ENCODE measurements around the gene SYF2. TPM values are rescaled to one million over a fixed set of nuclear protein-coding genes. Genes with fewer than 3 reads are reported as not detected.

The SYF2 gene
- total and polyA plus RNA-seq, 4 donors: 29.7 to 99.4 (median 67.5) TPM

- Histone ChIP-seq H3K27me3 (ENCODE audit: control insufficient read depth in 3 of 3, insufficient read depth in 3 of 3, low read length in 2 of 3) (no peaks in the 10 kb centered on the region), H3K4me1 (ENCODE audit: control insufficient read depth in 5 of 5, insufficient read depth in 5 of 5, low read length in 5 of 5) (peaks cover 0 to 15% (median 0%) of the 10 kb centered on the region in 5 donors), H3K9ac (ENCODE audit: insufficient read depth in 1 of 2, low read length in 2 of 2) (no peak overlapping the region), H3K36me3 (ENCODE audit: control insufficient read depth in 4 of 4, insufficient read depth in 4 of 4, low read length in 4 of 4) (no peaks in the 10 kb centered on the region), H3K9me3 (ENCODE audit: control insufficient read depth in 4 of 4, insufficient read depth in 3 of 4, low read length in 3 of 4) (no peaks in the 10 kb centered on the region), H3K4me3 (no peak overlapping the region), H3K27ac (ENCODE audit: low read depth in 1 of 2, low read length in 1 of 2) (no peak overlapping the region)
- 76 to 78% methylated on average over 14 of the region's 14 CpGs for WGBS, 2 donors
- TF ChIP-seq CTCF (IDR thresholded peaks at IDR 0.05; ENCODE audit: control extremely low read depth, extremely low read depth): no peak
- DNase-seq (peak in 1 of 3 donors; percentile 54), ATAC-seq (ENCODE audit: insufficient read depth, low FRiP score) (no peak)
These were observed 45.9 kb downstream of the SYF2 start for GRCh38 chr1:25186161-25187007.

GRCh38 chr1:25185409-25186160, 46.7 kb downstream of the SYF2 start:
- Histone ChIP-seq H3K4me3 (no peak overlapping the region), H3K9ac (ENCODE audit: insufficient read depth in 1 of 2, low read length in 2 of 2) (no peak overlapping the region), H3K9me3 (ENCODE audit: control insufficient read depth in 4 of 4, insufficient read depth in 3 of 4, low read length in 3 of 4) (no peaks in the 10 kb centered on the region), H3K4me1 (ENCODE audit: control insufficient read depth in 5 of 5, insufficient read depth in 5 of 5, low read length in 5 of 5) (peaks cover 0 to 15% (median 0%) of the 10 kb centered on the region in 5 donors), H3K27me3 (ENCODE audit: control insufficient read depth in 3 of 3, insufficient read depth in 3 of 3, low read length in 2 of 3) (no peaks in the 10 kb centered on the region), H3K36me3 (ENCODE audit: control insufficient read depth in 4 of 4, insufficient read depth in 4 of 4, low read length in 4 of 4) (no peaks in the 10 kb centered on the region), H3K27ac (ENCODE audit: low read depth in 1 of 2, low read length in 1 of 2) (no peak overlapping the region)
- ATAC-seq (ENCODE audit: insufficient read depth, low FRiP score) (no peak), DNase-seq (peak; percentile 46 to 77 (median 66))
- 45 to 56% methylated on average over 10 of the region's 10 CpGs for WGBS, 2 donors
- TF ChIP-seq CTCF (IDR thresholded peaks at IDR 0.05; ENCODE audit: control extremely low read depth, extremely low read depth): no peak

GRCh38 chr1:25184001-25184762, 48.1 kb downstream of the SYF2 start:
- Histone ChIP-seq H3K9ac (ENCODE audit: insufficient read depth in 1 of 2, low read length in 2 of 2) (no peak overlapping the region), H3K4me3 (no peak overlapping the region), H3K36me3 (ENCODE audit: control insufficient read depth in 4 of 4, insufficient read depth in 4 of 4, low read length in 4 of 4) (no peaks in the 10 kb centered on the region), H3K4me1 (ENCODE audit: control insufficient read depth in 5 of 5, insufficient read depth in 5 of 5, low read length in 5 of 5) (peaks cover 0 to 15% (median 0%) of the 10 kb centered on the region in 5 donors), H3K9me3 (ENCODE audit: control insufficient read depth in 4 of 4, insufficient read depth in 3 of 4, low read length in 3 of 4) (no peaks in the 10 kb centered on the region), H3K27me3 (ENCODE audit: control insufficient read depth in 3 of 3, insufficient read depth in 3 of 3, low read length in 2 of 3) (no peaks in the 10 kb centered on the region), H3K27ac (ENCODE audit: low read depth in 1 of 2, low read length in 1 of 2) (no peak overlapping the region)
- WGBS, 2 donors: 63 to 81% methylated on average over 13 of the region's 13 CpGs
- TF ChIP-seq CTCF (IDR thresholded peaks at IDR 0.05; ENCODE audit: control extremely low read depth, extremely low read depth): no peak
- DNase-seq: no peak
- no peak for ATAC-seq (ENCODE audit: insufficient read depth, low FRiP score)

Measured in lung (tissue), 12 donors.